MV-4-11 (cell line): ENCODE results near the gene ZFP90.
"Not testable (repeated sequence)": the region's sequence is repeated elsewhere in the genome, so short reads cannot be mapped to it uniquely, and the experiment has no call there.

ENCODE experiments used
- DNase-seq: peaks from one replicate; lab custom pipeline; 2025; lab: John Stamatoyannopoulos, UW

ZFP90 gene

GRCh38 chr16:68519225-68519745 lies 19.8 kb upstream of the ZFP90 start:
- peak; percentile 30 for DNase-seq

GRCh38 chr16:68520649-68521086 lies 18.4 kb upstream of the ZFP90 start:
- DNase-seq, result peak; percentile 77

- DNase-seq, result peak; percentile 7
Observed at GRCh38 chr16:68524069-68524820, 14.8 kb upstream of the ZFP90 start.

- no peak for DNase-seq
Observed at GRCh38 chr16:68526143-68526781, 12.8 kb upstream of the ZFP90 start.

- DNase-seq, result no peak
Observed at GRCh38 chr16:68526782-68527145, 12.3 kb upstream of the ZFP90 start.

GRCh38 chr16:68528233-68528632 lies 10.9 kb upstream of the ZFP90 start:
- DNase-seq, result no peak

GRCh38 chr16:68528686-68529379 lies 10.3 kb upstream of the ZFP90 start:
- DNase-seq, result peak; percentile 67

- DNase-seq, result no peak
Observed at GRCh38 chr16:68529608-68529930, 9.5 kb upstream of the ZFP90 start.

- DNase-seq, result no peak
Observed at GRCh38 chr16:68529931-68530701, 9.0 kb upstream of the ZFP90 start.

- DNase-seq, result no peak
Observed at GRCh38 chr16:68533937-68534336, 5.2 kb upstream of the ZFP90 start.

GRCh38 chr16:68535331-68535730 lies 3.8 kb upstream of the ZFP90 start:
- no peak for DNase-seq

- DNase-seq, result peak; percentile 36
Observed at GRCh38 chr16:68539711-68540239, 684 bp downstream of the ZFP90 start.

- no peak for DNase-seq
Observed at GRCh38 chr16:68548947-68549346, 9.9 kb downstream of the ZFP90 start.

- no peak for DNase-seq
Observed at GRCh38 chr16:68553186-68553585, 14.1 kb downstream of the ZFP90 start.

GRCh38 chr16:68560341-68560740 lies 21.2 kb downstream of the ZFP90 start:
- not testable (repeated sequence) for DNase-seq

GRCh38 chr16:68563631-68564381 lies 24.7 kb downstream of the ZFP90 start:
- DNase-seq, result no peak

- DNase-seq, result peak; percentile 13
Observed at GRCh38 chr16:68564382-68564985, 25.4 kb downstream of the ZFP90 start.

- DNase-seq, result no peak
Observed at GRCh38 chr16:68574479-68574878, 35.4 kb downstream of the ZFP90 start.

- DNase-seq, result no peak
Observed at GRCh38 chr16:68575082-68575481, 36.0 kb downstream of the ZFP90 start.

GRCh38 chr16:68577352-68577853 lies 38.3 kb downstream of the ZFP90 start:
- no peak for DNase-seq
